Measurements from ENCODE around the gene ZNF485. TPM values are rescaled to one million over a fixed set of nuclear protein-coding genes. Genes with fewer than 3 reads are reported as not detected.

ZNF485 gene
- 2.6 and 2.7 TPM in 2 replicates for total RNA-seq

GRCh38 chr10:43606323-43607198 is at the start of gene ZNF485:
Gene ZNF485, plus strand, starts transcription at chr10:43606438. Its CDS starts 613 bp downstream, at chr10:43607051.

DNA sequence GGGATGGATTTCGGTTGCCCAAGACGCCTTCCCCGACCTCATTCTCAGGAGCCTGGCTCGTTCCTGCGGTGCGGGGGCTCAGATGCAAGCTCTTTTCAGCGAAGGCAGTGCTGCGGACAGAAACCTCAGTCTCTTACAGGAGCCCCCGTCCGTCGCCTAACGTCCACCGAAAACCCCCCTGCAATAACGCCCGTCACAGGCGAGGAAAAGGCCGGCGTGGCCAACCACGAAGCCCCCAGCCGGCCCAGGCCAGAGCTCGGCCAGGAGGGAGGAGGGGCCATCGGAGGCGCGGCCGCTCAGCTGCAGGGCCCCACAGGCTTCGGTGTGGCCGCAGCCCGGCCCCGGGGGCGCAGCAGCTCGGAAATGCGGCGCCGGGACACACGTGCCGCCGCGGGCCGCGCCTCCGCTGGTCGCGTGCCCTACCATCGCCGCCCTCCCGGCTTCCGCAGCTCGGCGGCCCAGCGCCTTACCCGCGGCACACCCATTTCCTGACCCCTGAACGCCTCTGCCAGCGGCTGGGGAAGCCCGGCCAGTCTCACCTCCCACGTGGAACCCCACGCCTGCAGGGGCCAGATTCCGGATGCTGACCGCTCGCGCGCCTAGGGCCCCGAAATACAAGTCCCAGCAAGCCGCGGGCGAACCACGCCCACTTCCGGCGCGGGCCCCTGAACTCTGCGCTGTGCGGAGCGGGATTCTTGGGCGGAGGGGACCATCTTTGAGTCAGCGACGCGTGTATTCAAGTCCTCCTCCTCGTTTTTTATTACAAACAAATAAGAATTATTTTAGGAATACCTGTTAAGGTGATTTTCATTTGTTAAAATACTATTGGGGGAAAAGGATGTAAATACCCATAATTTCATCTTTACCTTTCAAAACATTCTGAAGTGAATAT is 32.0 kb upstream of the ZNF485 start, which contains the start of gene ZNF239:
Gene ZNF239 (minus strand): TSS at position 616 of the 892 bp plus-strand sequence. CDS start 16,537 bp downstream, outside the sequence.

DNA sequence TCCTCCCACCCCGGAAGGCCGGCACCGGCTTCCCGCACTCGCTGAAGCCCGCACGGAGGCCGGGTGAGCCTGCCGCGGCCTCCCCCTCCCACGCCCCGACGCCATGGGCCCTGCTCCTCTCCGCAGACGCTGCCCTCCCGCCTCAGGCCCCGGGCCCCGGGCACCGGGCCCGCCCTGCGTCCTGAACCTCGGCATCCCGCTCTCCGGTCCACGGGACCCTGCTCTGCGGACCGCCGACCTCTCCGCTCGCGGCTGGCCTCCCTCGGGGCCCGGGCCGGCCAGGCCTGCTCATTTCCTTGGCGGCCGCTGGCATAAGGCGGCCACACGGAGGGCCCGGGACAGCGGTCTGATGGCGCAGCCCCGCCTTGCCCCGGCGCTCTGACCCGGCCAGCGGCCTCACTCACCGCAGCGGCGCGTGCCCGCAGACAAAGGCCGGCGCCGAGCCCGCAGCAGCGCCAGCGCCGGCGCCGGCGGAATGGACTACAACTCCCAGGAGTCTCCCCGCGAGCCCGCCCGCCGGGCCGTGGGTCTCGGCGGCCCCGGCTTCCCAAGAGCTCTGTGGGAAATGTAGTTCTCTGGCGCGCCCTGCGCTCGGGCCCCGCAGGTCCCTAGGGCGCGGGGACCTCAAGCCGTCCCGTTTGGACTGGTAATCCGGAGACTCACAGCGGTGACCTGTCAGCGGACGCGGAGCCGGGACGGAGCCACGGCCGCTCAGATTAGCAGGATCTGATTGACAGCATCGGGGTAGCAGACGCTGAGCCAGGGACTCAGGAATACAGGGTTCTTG is 42.4 kb downstream of the ZNF485 start, which contains the start of gene ZNF32:
Gene ZNF32 (minus strand): TSS at position 484 of the 787 bp plus-strand sequence. CDS start 2,748 bp downstream, outside the sequence.

Other genes with a start within 250 kb of the ZNF485 start
- gene FXYD4, start 234.8 kb upstream of the ZNF485 start, total RNA-seq = not detected in 2 replicates
- 154 and 162 TPM in 2 replicates for gene HNRNPF, start 197.3 kb upstream of the ZNF485 start, total RNA-seq
- gene ZNF487, start 169.3 kb upstream of the ZNF485 start, total RNA-seq = 2.9 and 5.9 TPM in 2 replicates
- 3.5 and 4.4 TPM in 2 replicates for gene ZNF239, start 31.8 kb upstream of the ZNF485 start, total RNA-seq
- gene ZNF32, start 42.4 kb downstream of the ZNF485 start, total RNA-seq = 17.6 and 35.3 TPM in 2 replicates